Vagina (tissue), 2 donors: ENCODE results near the gene IGF2BP3.

Experiments
- CTCF ChIP-seq, 3 experiments: fragments of 450-650 bp in 2 of 3; fragments of 200-600 bp in 1 of 3; sonication (generic) in 1 of 3; IDR thresholded peaks; one replicate each; pipeline ENCODE4 v1.5.1; 2017 to 2019; ENCODE audit warnings: antibody characterized with exemption in 3 of 3, mild to moderate bottlenecking in 2 of 3, moderate library complexity in 2 of 3
- POLR2A ChIP-seq, 2 donors: fragments of 450-650 bp; IDR thresholded peaks; one replicate each; pipeline ENCODE4 v1.6.1; 2017; ENCODE audit warnings: antibody characterized with exemption in 2 of 2, mild to moderate bottlenecking in 2 of 2, moderate library complexity in 2 of 2

GRCh38 chr7:23372611-23373010, 97.7 kb downstream of the IGF2BP3 start:
- TF ChIP-seq CTCF (IDR thresholded peaks at IDR 0.05) (no peak), POLR2A (IDR thresholded peaks at IDR 0.05) (no peak)
